Fibroblast of skin of left quadriceps (primary cell): ENCODE results near the gene GUCD1.
"Not testable (repeated sequence)": the region's sequence is repeated elsewhere in the genome, so short reads cannot be mapped to it uniquely, and the experiment has no call there.

ENCODE experiments used
- DNase-seq, 2 experiments: peaks; one replicate each; pipeline ENCODE4 v3.0.0-alpha.2; 2013; ENCODE audit warnings: low read depth in 2 of 2

Gene GUCD1

GRCh38 chr22:24554313-24555164 is at the start of gene GUCD1:
GUCD1 (minus strand) TSS chr22:24555138; CDS start chr22:24554991, 147 bp downstream.
- no peak for DNase-seq

GRCh38 chr22:24603770-24604629 is 49.1 kb upstream of the GUCD1 start:
- DNase-seq: not testable (repeated sequence)

- not testable (repeated sequence) for DNase-seq
Observed at GRCh38 chr22:24602847-24603769, 48.2 kb upstream of the GUCD1 start, which contains the start of gene GGT1. GGT1 (plus strand) TSS chr22:24603193; CDS start chr22:24611082, 7,889 bp downstream.

GRCh38 chr22:24602105-24602749 is 47.3 kb upstream of the GUCD1 start:
- not testable (repeated sequence) for DNase-seq

GRCh38 chr22:24601217-24602104 is 46.5 kb upstream of the GUCD1 start:
- DNase-seq: no peak

GRCh38 chr22:24599958-24600715 is 45.2 kb upstream of the GUCD1 start:
- DNase-seq: not testable (repeated sequence)

GRCh38 chr22:24599514-24599913 is 44.6 kb upstream of the GUCD1 start:
- no peak for DNase-seq

GRCh38 chr22:24597076-24597475 is 42.1 kb upstream of the GUCD1 start:
- not testable (repeated sequence) for DNase-seq

GRCh38 chr22:24595863-24596262 is 40.9 kb upstream of the GUCD1 start:
- no peak for DNase-seq

- DNase-seq: no peak
Observed at GRCh38 chr22:24595228-24595627, 40.3 kb upstream of the GUCD1 start.

- no peak for DNase-seq
Observed at GRCh38 chr22:24594569-24595120, 39.7 kb upstream of the GUCD1 start.

- no peak for DNase-seq
Observed at GRCh38 chr22:24593836-24594568, 39.1 kb upstream of the GUCD1 start.

GRCh38 chr22:24593559-24593835 is 38.6 kb upstream of the GUCD1 start:
- DNase-seq: not testable (repeated sequence)

- peak; percentile 62 to 66 for DNase-seq
Observed at GRCh38 chr22:24592851-24593558, 38.1 kb upstream of the GUCD1 start, which contains the start of gene LRRC75B. LRRC75B (minus strand) TSS chr22:24593073; CDS start chr22:24593039, 34 bp downstream.

- no peak for DNase-seq
Observed at GRCh38 chr22:24592058-24592850, 37.3 kb upstream of the GUCD1 start.

GRCh38 chr22:24591286-24591830 is 36.4 kb upstream of the GUCD1 start:
- DNase-seq: no peak
